Measurements from ENCODE around the gene RDH13.
"Not testable (repeated sequence)": the region's sequence is repeated elsewhere in the genome, so short reads cannot be mapped to it uniquely, and the experiment has no call there.

GRCh38 chr19:55040654-55041053 is 22.3 kb downstream of the RDH13 start:
- not testable (repeated sequence) for TF ChIP-seq PRDM15 (CRISPR knock-in tag; IDR thresholded peaks at IDR 0.05); SMAD4 (CRISPR knock-in tag; IDR thresholded peaks at IDR 0.05); USF1 (CRISPR knock-in tag; IDR thresholded peaks at IDR 0.05); E2F4 (CRISPR knock-in tag; IDR thresholded peaks at IDR 0.05; ENCODE audit: borderline replicate concordance, low read depth); AFF4 (CRISPR knock-in tag; IDR thresholded peaks at IDR 0.05; ENCODE audit: borderline replicate concordance); ZBTB21 (CRISPR knock-in tag; IDR thresholded peaks at IDR 0.05; ENCODE audit: borderline replicate concordance); ZNF121 (CRISPR knock-in tag; IDR thresholded peaks at IDR 0.05); CTCF (IDR thresholded peaks at IDR 0.05); ZNF263 (CRISPR knock-in tag; IDR thresholded peaks at IDR 0.05; ENCODE audit: low read depth); TEAD4 (CRISPR knock-in tag; IDR thresholded peaks at IDR 0.05); HMGXB4 (CRISPR knock-in tag; IDR thresholded peaks at IDR 0.05); IRF2 (CRISPR knock-in tag; IDR thresholded peaks at IDR 0.05; ENCODE audit: borderline replicate concordance, low read depth)
